ENCODE results near the gene KLHL30.

KLHL30 gene

DNA sequence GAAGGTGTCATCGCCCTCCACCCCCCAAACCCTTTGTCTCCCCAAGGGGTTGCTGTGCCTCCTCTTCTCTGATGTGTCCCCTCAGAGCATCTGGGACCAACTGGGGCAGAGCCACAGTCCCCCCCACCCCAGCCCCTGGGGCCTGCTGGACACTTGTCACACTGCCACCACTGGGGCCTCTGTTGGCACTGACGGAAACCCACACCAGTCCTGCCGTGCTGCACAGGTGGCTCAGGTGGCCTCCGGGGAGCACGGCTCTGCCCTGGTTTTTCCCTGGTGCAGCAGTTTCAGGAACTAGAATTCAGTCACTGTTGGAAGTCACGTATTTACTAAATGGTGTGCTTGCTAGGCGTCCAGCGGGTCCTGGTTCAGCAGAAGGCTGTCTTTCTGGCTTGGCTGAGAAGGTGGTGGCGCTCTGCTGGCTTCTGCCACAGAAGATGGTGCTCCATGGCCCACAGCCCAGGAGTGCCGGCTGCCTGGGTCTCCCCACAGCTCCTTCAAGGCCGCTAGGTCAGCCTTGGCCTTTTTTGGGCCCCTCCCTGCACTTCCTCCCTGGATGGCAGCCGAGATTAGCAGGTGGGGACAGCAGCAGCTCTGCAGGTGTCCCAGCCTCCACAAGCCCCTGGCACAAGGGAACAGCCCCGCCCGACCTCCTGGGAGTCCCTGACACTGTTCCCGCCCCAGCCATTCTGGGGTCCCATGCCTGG, 18.6 kb upstream of the KLHL30 start:
- no peak for DNase-seq

DNA sequence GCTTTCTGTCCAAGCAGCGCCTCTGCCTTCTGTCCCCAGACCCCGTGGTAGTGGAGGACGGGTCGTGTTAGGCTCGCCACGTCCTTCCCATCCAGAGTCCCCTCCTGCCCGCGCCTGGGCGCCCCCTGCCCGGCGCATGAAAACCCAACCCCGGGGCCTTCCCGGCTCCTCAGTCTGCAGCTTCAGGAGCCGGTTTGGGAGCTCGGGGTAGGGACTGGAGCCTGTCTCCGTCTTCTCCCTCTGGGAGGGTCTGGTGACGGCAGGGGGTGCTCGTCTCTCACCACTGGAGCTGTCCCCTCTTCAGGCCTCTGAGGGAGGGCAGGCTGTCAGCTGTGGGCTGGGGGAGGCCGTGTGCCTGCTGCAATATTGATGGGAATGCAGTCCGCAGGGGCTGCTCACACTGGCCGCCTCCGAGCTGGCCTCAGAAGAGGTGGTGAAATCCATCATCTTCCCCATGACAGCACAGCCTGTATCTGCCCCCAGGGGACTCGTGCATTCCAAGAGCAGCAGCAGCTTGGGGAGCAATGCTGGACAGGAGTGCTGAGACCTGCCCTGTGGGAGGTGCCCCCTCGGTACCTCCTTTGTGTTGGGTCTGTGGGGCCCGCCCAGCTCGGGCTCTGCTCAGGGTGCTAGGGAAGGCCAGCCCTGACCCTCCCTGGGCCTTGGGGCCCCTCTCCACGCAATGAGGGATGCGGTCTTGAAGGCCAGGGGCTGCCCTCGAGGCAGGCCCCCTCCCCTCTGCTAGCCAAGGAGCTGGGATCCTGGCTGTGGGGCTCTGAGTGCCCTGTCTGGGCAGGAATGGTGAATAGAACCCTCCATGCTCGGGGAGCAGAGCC, 17.8 kb upstream of the KLHL30 start:
- no peak for DNase-seq

- no peak for DNase-seq
Observed at GRCh38 chr2:238121511-238122286, 16.8 kb upstream of the KLHL30 start.

- no peak for DNase-seq
Observed at GRCh38 chr2:238122287-238123217, 15.9 kb upstream of the KLHL30 start.

DNA sequence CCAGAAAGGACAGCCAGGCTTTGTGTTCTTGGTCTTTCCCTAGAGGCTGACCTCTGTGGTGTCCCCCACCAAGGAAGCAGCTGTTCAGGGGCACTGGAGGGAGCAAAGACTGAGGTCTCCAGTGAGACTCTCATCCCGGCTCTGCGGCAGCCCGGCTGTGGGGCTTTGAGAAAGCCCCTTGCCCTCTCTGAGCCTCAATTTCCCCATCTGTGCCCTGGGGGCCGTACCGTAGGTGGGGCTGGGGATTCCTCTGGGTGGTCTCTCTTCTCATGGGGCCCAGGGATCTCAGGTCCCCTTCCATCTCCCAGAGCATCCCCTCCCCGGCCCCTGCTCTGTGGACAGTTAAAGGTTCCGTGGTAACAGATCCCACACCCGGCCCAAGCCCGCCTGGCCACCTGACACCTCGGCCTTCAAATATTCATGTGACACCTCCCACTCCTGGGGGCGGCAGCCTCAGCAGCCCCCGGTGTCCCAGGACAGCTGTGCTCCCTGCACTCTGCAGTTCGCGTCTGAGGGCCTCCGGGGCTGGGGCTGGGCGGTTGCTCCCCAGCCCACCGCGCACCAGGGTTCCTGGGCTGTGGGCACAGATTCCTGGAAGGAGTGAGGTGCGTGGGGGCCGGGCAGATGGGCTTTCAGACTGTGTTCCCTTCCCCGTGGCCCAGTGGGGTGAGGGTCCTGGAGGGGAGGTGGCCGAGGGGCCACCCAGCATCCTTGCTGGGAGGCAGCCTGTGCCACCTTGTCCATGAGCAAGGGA, 15.1 kb upstream of the KLHL30 start:
- no peak for DNase-seq

GRCh38 chr2:238123991-238124470, 14.4 kb upstream of the KLHL30 start:
- no peak for DNase-seq

DNA sequence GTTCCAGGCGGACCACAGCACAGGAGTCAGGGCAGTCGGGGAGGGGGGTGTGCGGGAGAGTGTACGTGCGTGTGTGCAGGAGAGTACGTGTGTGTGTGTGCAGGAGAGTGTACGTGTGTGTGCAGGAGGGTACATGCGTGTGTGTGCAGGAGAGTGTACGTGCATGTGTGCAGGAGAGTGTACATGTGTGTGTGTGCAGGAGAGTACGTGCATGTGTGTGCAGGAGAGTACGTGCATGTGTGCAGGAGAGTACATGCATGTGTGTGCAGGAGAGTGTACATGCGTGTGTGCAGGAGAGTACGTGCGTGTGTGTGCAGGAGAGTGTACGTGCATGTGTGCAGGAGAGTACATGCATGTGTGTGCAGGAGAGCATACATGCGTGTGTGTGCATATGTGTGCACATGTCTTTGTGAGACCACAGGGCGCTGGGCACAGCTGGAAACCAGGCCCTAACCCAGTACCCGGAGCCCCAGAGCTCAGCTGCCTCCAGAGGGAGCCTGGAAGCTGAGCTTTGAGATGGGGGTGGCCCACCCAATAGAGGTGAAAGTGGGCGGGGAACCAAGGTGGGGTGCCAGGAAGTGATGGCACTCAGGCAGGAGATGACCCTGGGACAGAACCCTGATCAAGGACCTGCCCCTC, 13.9 kb upstream of the KLHL30 start:
- no peak for DNase-seq

DNA sequence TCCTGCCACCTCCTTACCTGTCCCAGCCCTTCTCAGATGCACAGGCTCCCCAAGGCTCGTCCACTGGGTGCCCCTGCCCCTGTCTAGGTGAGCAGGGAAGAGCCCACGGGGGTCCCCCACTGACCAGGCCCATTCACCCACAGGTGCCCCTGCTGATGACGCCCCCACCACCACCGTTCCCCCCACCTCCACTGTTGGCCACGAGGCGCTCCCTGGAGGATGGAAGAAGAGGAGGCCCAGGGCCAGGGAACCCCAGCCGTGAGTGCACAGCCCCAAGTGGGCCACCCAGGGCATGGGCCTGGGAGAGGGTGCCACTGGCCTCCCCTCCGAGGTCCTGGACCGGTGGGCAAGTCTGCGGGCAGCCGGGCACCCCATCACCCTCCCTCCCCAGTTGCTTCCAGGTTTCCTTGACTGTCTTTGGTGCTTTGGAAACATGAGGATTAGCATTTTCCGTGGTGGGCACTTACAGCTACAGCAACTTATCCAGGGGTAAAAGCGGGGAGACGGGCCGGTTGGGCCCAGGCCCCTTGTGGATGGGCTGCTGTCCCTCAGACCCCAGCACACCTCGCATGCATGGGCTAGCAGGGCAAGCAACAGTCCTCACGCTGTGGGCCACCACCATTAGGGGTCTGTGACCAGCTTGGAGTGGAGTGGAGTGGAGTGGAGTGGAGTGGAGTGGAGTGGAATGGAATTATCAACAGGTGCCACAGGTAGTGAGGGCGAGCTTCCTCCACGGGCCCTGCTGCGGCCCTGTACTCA, 13.2 kb upstream of the KLHL30 start:
- no peak for DNase-seq

DNA sequence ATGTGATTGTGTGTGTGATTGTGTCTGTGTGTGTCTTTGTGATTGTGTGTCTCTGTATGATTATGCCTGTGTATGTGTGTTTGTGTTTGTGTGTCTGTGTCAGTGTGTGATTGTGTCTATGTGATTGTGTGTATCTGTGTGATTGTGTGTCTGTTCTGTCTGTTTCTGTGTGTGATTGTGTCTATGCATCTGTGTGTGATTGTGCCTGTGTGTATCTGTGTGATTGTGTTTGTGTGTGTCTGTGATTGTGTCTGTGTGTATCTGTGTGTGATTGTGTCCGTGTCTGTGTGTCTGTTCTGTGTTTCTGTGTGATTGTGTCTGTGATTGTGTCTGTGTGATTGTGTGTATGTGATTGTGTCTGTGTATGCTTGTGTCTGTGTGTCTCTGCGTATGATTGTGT, 12.1 kb upstream of the KLHL30 start:
- no peak for DNase-seq

GRCh38 chr2:238126775-238127164, 11.7 kb upstream of the KLHL30 start:
- DNase-seq = no peak

GRCh38 chr2:238127165-238128060, 11.1 kb upstream of the KLHL30 start:
- no peak for DNase-seq

DNA sequence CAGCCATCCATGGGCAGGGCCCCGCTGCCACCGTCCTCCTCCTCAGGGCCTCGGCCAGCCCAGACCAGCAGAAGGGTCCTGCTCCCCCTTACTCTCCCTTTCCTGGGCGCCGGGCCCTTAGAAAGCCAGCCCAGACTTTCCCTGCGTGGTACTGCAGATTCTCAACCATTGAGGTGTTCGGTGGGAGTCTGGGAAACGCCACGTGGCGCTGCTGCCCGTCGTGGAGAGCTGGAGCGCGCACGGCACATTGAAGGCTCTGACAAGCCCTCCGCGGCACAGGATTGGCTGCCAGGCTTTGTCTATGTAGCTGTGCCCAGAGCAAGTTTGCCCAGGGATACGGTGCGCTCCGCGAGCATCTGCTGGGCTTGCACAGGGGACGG, 10.4 kb upstream of the KLHL30 start:
- no peak for DNase-seq

DNA sequence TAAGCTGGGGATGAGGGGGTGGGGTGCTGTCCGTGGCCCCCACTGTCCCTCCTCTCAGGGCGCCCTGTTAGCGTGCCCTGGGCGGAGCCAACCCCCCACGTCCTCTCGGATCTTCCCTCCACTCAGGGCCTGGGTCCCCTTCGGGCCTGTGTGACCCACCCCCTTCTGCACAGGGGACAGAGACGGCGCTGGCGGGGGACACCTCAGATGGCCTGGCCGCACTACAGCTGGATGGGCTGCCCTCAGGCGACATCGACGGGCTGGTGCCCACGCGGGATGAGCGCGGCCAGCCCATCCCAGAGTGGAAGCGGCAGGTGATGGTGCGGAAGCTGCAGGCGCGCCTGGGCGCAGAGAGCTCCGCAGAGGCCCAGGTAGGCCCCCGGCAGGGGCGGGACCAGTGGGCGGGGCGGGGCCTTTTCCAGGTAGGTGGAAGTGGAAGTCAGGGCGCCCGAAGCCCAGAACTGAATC, 9.9 kb upstream of the KLHL30 start:
- no peak for DNase-seq

GRCh38 chr2:238129166-238130010, 9.1 kb upstream of the KLHL30 start:
- no peak for DNase-seq

- DNase-seq = no peak
Observed at GRCh38 chr2:238130111-238130695, 8.3 kb upstream of the KLHL30 start.

DNA sequence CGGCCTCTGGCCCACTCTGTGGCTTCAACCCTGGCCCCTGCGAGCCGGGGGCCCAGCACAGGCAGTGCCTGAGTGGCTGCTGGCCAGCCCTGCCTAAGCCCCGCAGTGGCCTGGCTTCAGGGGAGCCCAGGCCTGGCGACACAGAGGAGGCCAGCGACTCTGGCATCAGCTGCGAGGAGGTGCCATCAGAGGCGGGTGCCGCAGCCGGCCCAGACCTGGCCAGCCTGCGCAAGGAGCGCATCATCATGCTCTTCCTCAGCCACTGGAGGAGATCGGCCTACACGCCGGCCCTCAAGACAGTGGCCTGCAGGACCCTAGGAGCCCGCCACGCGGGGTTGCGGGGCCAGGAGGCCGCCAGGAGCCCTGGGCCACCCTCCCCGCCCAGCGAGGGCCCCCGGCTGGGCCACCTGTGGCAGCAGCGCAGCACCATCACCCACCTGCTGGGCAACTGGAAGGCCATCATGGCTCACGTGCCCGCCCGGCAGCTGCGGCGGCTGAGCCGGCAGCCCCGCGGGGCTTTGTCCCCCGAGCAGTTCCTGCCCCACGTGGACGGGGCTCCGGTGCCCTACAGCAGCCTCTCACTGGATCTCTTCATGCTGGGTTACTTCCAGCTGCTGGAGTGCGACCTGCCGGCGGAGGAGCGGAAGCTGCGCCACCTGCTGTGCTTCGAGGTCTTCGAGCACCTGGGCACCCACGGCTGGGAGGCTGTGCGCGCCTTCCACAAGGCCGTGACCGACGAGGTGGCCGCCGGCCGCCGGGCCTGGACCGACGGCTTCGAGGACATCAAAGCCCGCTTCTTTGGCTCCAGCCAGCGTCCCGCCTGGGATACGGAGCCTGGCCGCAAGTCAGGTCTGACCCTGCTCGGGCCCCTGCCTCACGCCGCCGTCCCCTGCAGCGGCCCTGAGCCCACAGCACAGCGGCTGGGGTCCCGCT, 7.5 kb upstream of the KLHL30 start:
- DNase-seq = no peak

Measured in NCI-H2029 treated with DMSO at 0.1 percent for 48 hours (cell line).